Left ventricle myocardium inferior (tissue), 1 donor: ENCODE data around the gene TRAF6. TPM values are rescaled to one million over a fixed set of nuclear protein-coding genes. Genes with fewer than 3 reads are reported as not detected.

Experiments used
- DNase-seq: peaks from one replicate; pipeline ENCODE4 v3.0.0-alpha.2; 2020
- H3K27ac ChIP-seq: fragments of 200-600 bp; replicated peaks from 2 replicates; pipeline ENCODE4 v1.8.0; 2021
- H3K27me3 ChIP-seq: fragments of 200-600 bp; 2 replicates; pipeline ENCODE4 v1.8.0; 2021; ENCODE audit warnings: low read depth
- H3K36me3 ChIP-seq: fragments of 200-600 bp; 2 replicates; pipeline ENCODE4 v1.8.0; 2021
- H3K4me1 ChIP-seq: fragments of 200-600 bp; 2 replicates; pipeline ENCODE4 v1.8.0; 2021
- H3K4me3 ChIP-seq: fragments of 200-600 bp; 2 replicates; pipeline ENCODE4 v1.8.0; 2021; ENCODE audit warnings: mild to moderate bottlenecking, moderate library complexity
- H3K9me3 ChIP-seq: fragments of 200-600 bp; replicated peaks from 2 replicates; pipeline ENCODE4 v1.8.0; 2021
- CTCF ChIP-seq: fragments of 200-600 bp; IDR thresholded peaks from 2 replicates; pipeline ENCODE4 v1.8.0; 2021; ENCODE audit warnings: antibody characterized with exemption, mild to moderate bottlenecking, borderline replicate concordance
- intact Hi-C: fragments of 100-400 bp; cut with micrococcal nuclease; formaldehyde crosslinking; loops from one replicate; pipeline ENCODE4 v1.11.0; 2022
- total RNA-seq: library from RNA; stranded (reverse); fragmentation: NEBNext Ultra II Directional; extraction: Animal tissue kit (Norgen Biotek cat#: 25700); gene quantifications from one replicate; pipeline ENCODE4 v1.2.1, GENCODE V29; 2021
- donor health status: DM: no; HTN: yes; CAD: no; lungs with severe emphysema.

The TRAF6 gene
- total RNA-seq, 1 donor from 2014 or later = 12.9 TPM

- Histone ChIP-seq H3K27ac (no peak overlapping the region), H3K36me3 (no peaks in the 10 kb centered on the region), H3K27me3 (no peaks in the 10 kb centered on the region), H3K4me1 (peaks cover 21% of the 10 kb centered on the region), H3K4me3 (no peak overlapping the region), H3K9me3 (no peaks in the 10 kb centered on the region)
- intact Hi-C loops = no loop called here
- no peak for DNase-seq
- TF ChIP-seq CTCF = no peak
Observed at GRCh38 chr11:36469063-36469462, 41.0 kb downstream of the TRAF6 start.

- no peak overlapping the region for H3K27ac ChIP-seq
- no peaks in the 10 kb centered on the region for H3K36me3 ChIP-seq
- H3K4me1 ChIP-seq = peaks cover 21% of the 10 kb centered on the region
- no peak overlapping the region for H3K4me3 ChIP-seq
- no peaks in the 10 kb centered on the region for H3K27me3 ChIP-seq
- TF ChIP-seq CTCF = no peak
- intact Hi-C loops = no loop called here
- DNase-seq = no peak
- no peaks in the 10 kb centered on the region for H3K9me3 ChIP-seq
Observed at GRCh38 chr11:36467916-36468315, 42.2 kb downstream of the TRAF6 start.

- H3K36me3 ChIP-seq = no peaks in the 10 kb centered on the region
- TF ChIP-seq CTCF = no peak
- H3K27ac ChIP-seq = no peak overlapping the region
- no peak for DNase-seq
- intact Hi-C loops = no loop called here
- H3K4me3 ChIP-seq = no peak overlapping the region
- no peaks in the 10 kb centered on the region for H3K9me3 ChIP-seq
- H3K4me1 ChIP-seq = peaks cover 21% of the 10 kb centered on the region
- H3K27me3 ChIP-seq = no peaks in the 10 kb centered on the region
Observed at GRCh38 chr11:36467012-36467411, 43.1 kb downstream of the TRAF6 start.

GRCh38 chr11:36465449-36466163, 44.5 kb downstream of the TRAF6 start:
- Histone ChIP-seq H3K27ac (no peak overlapping the region), H3K4me1 (peaks cover 17% of the 10 kb centered on the region), H3K4me3 (no peak overlapping the region), H3K36me3 (no peaks in the 10 kb centered on the region), H3K27me3 (peaks cover 4% of the 10 kb centered on the region), H3K9me3 (no peaks in the 10 kb centered on the region)
- TF ChIP-seq CTCF = no peak
- intact Hi-C loops = no loop called here
- no peak for DNase-seq

- no peak for DNase-seq
- no peak for TF ChIP-seq CTCF
- Histone ChIP-seq H3K4me3 (no peak overlapping the region), H3K27ac (no peak overlapping the region), H3K9me3 (no peaks in the 10 kb centered on the region), H3K36me3 (no peaks in the 10 kb centered on the region), H3K4me1 (peaks cover 8% of the 10 kb centered on the region), H3K27me3 (peaks cover 7% of the 10 kb centered on the region)
- intact Hi-C loops = no loop called here
Observed at GRCh38 chr11:36464720-36465119, 45.4 kb downstream of the TRAF6 start.
